GM19099 (cell line): ENCODE measurements around the gene GASK1B.

Source experiments
- POLR2A ChIP-seq: IDR thresholded peaks from 3 replicates; pipeline ENCODE4 v1.6.1; 2011; ENCODE audit warnings: low read depth; ENCODE audit not compliant: insufficient read length; ENCODE audit errors: extremely low read depth

GASK1B gene

GRCh38 chr4:158131027-158131426 is 41.8 kb downstream of the GASK1B start:
- TF ChIP-seq POLR2A, result no peak

GRCh38 chr4:158130204-158130603 is 42.6 kb downstream of the GASK1B start:
- no peak for TF ChIP-seq POLR2A

GRCh38 chr4:158129694-158130093 is 43.1 kb downstream of the GASK1B start:
- no peak for TF ChIP-seq POLR2A

GRCh38 chr4:158128540-158128939 is 44.3 kb downstream of the GASK1B start:
- no peak for TF ChIP-seq POLR2A

GRCh38 chr4:158125310-158125709 is 47.5 kb downstream of the GASK1B start:
- no peak for TF ChIP-seq POLR2A
